Articular chondrocyte of knee joint (primary cell): Measurements from ENCODE around the gene IKZF1. TPM values are rescaled to one million over a fixed set of nuclear protein-coding genes. Genes with fewer than 3 reads are reported as not detected.

ENCODE experiments used
- small RNA-seq: library from RNA; depleted of rRNA; stranded (forward); fragments of <200 nt; gene quantifications from one replicate; pipeline ENCODE3, GENCODE V24; 2012
- total RNA-seq: library from RNA; depleted of rRNA; stranded (reverse); fragments of >200 nt; gene quantifications from 2 replicates; pipeline ENCODE4 v1.2.3, GENCODE V29; 2012

The IKZF1 gene
- total RNA-seq = not detected in 2 replicates

DNA sequence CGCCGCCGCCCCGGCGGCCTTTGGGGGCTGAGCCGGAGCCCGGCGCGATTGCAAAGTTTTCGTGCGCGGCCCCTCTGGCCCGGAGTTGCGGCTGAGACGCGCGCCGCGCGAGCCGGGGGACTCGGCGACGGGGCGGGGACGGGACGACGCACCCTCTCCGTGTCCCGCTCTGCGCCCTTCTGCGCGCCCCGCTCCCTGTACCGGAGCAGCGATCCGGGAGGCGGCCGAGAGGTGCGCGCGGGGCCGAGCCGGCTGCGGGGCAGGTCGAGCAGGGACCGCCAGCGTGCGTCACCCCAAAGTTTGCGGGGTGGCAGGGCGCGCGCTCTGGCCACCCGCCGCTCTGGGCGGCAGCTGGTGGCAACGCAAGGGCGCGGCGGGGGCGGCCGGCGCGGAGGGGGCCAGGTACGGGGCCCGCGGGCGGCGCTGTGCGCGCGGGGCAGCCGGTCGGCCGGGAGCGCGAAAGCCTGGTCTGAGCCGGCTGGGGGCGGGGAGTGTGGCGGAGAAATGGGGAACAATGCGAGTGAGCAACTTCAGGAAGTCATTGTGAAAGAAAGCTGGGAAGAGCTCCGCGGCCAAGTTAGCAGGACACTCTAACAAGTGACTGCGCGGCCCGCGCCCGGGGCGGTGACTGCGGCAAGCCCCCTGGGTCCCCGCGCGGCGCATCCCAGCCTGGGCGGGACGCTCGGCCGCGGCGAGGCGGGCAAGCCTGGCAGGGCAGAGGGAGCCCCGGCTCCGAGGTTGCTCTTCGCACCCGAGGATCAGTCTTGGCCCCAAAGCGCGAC is at the start of gene IKZF1:
Gene IKZF1, plus strand, starts transcription at position 588 of the 782 bp plus-strand sequence. CDS start 14,346 bp downstream, outside the sequence.

DNA sequence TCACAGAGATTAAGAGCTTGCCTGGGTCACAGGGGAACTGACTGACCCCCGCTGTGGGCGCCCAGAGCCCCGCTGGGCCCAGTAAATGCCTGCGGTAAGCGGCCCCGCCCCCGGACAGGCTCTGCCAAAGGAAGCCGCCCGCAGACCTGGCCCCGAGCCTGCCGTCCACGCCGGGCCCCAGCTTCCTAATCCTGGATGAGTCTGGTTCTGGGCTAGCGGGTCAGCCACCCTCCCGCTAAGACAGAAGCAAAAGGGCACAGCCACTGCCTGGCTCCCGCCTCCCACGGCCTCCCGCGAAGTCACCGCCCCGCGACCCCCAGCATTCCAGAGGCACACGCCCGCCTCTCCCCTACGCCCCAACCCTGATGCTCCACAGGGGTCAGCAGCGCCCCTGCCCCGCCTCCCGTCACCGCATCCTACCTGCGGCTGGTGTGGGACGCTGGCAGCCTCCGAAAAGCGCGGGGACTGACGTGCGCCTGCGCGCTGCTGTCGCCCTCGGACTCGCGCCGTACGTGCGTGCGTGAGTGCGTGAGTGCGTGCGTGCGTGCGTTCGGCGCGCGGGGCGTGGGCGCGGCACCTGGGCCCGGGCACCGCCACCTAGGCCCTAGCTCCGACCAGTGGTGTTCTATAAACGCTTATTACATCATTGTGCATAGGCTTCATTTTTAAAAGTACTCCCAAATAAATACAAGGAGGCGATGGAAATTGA is 145.5 kb downstream of the IKZF1 start, which contains the start of gene FIGNL1:
Gene FIGNL1, minus strand, starts transcription at position 470 of the 709 bp plus-strand sequence. CDS start 3,063 bp downstream, outside the sequence.

Small RNA genes within 50 kb of the gene (small RNA-seq; reads per million reads assigned to genes)
- not detected for gene RNU6-1091P

Other genes starting within 250 kb of the IKZF1 start
- not detected in 2 replicates for gene ZPBP, start 211.5 kb upstream of the IKZF1 start, total RNA-seq
- gene FIGNL1, start 145.6 kb downstream of the IKZF1 start, total RNA-seq = 10.8 TPM in 2 replicates